Adrenal gland (tissue), 12 donors: ENCODE measurements around the gene VPS37C. TPM values are rescaled to one million over a fixed set of nuclear protein-coding genes. Genes with fewer than 3 reads are reported as not detected.

Experiments used
- DNase-seq, 7 donors: peaks; one replicate each; pipeline ENCODE4 v3.0.0-alpha.2; 2019 to 2020
- H3K27ac ChIP-seq, 5 donors: fragments of 200-600 bp; sonication (generic) in 4 of 5; 1 replicate in 3 of 5; 2 replicates in 2 of 5; pipeline versions ENCODE4 v1.5.1 to v1.8.0; 2016 to 2020; ENCODE audit warnings: mild to moderate bottlenecking in 1 of 5
- H3K27me3 ChIP-seq: fragments of 200-600 bp; 2 replicates; pipeline ENCODE4 v1.8.0; 2021
- H3K36me3 ChIP-seq, 2 donors: fragments of 200-600 bp; replicated peaks in 1 of 2; 1 replicate in 1 of 2; 2 replicates in 1 of 2; pipeline versions ENCODE4 v1.5.1 to v1.8.0; 2018 to 2022
- H3K4me1 ChIP-seq, 2 donors: fragments of 200-600 bp; replicated peaks in 1 of 2; 1 replicate in 1 of 2; 2 replicates in 1 of 2; pipeline versions ENCODE4 v1.5.1 to v1.8.0; 2018 to 2021
- H3K4me3 ChIP-seq, 4 donors: fragments of 200-600 bp; sonication (generic) in 3 of 4; one replicate each; pipeline ENCODE4 v1.5.1; 2016 to 2018
- H3K9me3 ChIP-seq, 3 donors: fragments of 200-600 bp; sonication (generic) in 1 of 3; replicated peaks in 1 of 3; 1 replicate in 2 of 3; 2 replicates in 1 of 3; pipeline versions ENCODE4 v1.5.1 to v1.8.0; 2016 to 2021
- POLR2A ChIP-seq, 2 donors: fragments of 450-650 bp; IDR thresholded peaks; one replicate each; pipeline ENCODE4 v1.6.1; 2017; ENCODE audit warnings: antibody characterized with exemption in 2 of 2, mild to moderate bottlenecking in 2 of 2, moderate library complexity in 1 of 2
- WGBS, 4 donors: extraction: QIAGEN DNeasy Blood & Tissue Kit in 2 of 4; methylation state at CpG; one replicate each; pipeline versions ENCODE4 v1.1.5 to v1.1.7; 2013 to 2017; 5-methylcytosine and 5-hydroxymethylcytosine counted together
- intact Hi-C, 2 donors: fragments of 100-400 bp; cut with DNase I; formaldehyde crosslinking; loops; one replicate each; pipeline versions ENCODE4 v1.14.1 to v1.15.0; 2022 to 2023
- polyA plus RNA-seq, 3 donors: library from polyadenylated mRNA; stranded (reverse); fragments of 200-250 nt in 2 of 3; fragments of 350-450 nt in 1 of 3; fragmentation: Illumina TruSeq in 1 of 3; extraction: RNeasy Lipid Tissue Mini Kit (QIAGEN cat#74804) in 1 of 3; gene quantifications; one replicate each; pipeline ENCODE4 v1.2.3, GENCODE V29; 2013 to 2014
- total RNA-seq, 9 donors: library from RNA; depleted of rRNA in 4 of 9; stranded (reverse); fragments of >200 nt in 4 of 9; fragments of 120-200 nt in 1 of 9; fragmentation: NEBNext Ultra II Directional in 1 of 9; extraction: Animal tissue kit (Norgen Biotek cat#: 25700) in 1 of 9; gene quantifications; one replicate each; pipeline versions ENCODE4 v1.1.0 to v1.2.4, GENCODE V29; 2013 to 2023
- TF ChIP-seq, protein P1 (sequence below), 6 experiments: fragments of 450-650 bp in 4 of 6; fragments of 200-600 bp in 2 of 6; sonication (generic) in 1 of 6; IDR thresholded peaks; 1 replicate in 5 of 6; 2 replicates in 1 of 6; pipeline versions ENCODE4 v1.5.1 to v1.8.0; 2016 to 2021; ENCODE audit warnings: antibody characterized with exemption in 6 of 6, mild to moderate bottlenecking in 2 of 6, moderate library complexity in 1 of 6
- donor health status: healthy with polysubstance abuse.
- donor health status: Bipolar disorder and iron deficiency.
- donor health status: DM: yes; HTN: yes; CAD: no.
- donor health status: DM: no; HTN: no; CAD: no.
- donor health status: DM: no; HTN: no; CAD: no.
- donor health status: DM: yes; HTN: yes; CAD: no.

Gene VPS37C
- total and polyA plus RNA-seq, 12 donors: 8.6 to 27.9 (median 18.5) TPM

DNA sequence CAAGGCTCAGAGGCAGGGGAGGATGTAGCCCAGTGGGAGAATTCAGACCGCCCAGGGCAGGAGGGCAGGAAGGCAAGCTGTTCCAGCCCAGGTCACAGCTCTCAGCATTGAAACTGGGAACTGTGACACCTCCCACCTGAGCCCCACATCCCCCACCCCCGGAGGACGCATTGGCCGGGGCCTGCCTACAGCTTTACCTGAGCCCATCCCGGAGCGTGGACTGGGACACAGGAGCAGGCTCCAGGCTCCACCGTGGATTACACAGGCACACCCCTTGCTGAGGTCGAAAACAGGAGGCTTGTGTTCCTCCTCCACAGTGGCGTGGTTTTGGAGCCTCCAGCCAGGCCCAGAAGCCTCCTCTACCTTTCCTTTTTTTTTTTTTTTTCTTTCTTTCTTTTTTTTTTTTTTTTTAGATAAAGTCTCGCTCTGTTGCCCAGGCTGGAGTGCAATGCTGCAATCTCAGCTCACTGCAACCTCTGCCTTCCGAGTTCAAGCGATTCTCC lies 33.0 kb upstream of the VPS37C start:
- no peaks in the 10 kb centered on the region for H3K4me1 ChIP-seq
- H3K4me3 ChIP-seq: no peak overlapping the region
- H3K9me3 ChIP-seq: no peaks in the 10 kb centered on the region
- H3K27me3 ChIP-seq: peaks cover 8% of the 10 kb centered on the region
- no peaks in the 10 kb centered on the region for H3K36me3 ChIP-seq
- TF ChIP-seq, protein P1, sequence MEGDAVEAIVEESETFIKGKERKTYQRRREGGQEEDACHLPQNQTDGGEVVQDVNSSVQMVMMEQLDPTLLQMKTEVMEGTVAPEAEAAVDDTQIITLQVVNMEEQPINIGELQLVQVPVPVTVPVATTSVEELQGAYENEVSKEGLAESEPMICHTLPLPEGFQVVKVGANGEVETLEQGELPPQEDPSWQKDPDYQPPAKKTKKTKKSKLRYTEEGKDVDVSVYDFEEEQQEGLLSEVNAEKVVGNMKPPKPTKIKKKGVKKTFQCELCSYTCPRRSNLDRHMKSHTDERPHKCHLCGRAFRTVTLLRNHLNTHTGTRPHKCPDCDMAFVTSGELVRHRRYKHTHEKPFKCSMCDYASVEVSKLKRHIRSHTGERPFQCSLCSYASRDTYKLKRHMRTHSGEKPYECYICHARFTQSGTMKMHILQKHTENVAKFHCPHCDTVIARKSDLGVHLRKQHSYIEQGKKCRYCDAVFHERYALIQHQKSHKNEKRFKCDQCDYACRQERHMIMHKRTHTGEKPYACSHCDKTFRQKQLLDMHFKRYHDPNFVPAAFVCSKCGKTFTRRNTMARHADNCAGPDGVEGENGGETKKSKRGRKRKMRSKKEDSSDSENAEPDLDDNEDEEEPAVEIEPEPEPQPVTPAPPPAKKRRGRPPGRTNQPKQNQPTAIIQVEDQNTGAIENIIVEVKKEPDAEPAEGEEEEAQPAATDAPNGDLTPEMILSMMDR (IDR thresholded peaks at IDR 0.05): no peak
- TF ChIP-seq POLR2A (IDR thresholded peaks at IDR 0.05): no peak
- intact Hi-C loops: no loop called here
- DNase-seq: no peak
- no peak overlapping the region for H3K27ac ChIP-seq
- 72 to 76% (median 74%) methylated on average over 9 to 12 of the region's 12 CpGs for WGBS, 4 donors

DNA sequence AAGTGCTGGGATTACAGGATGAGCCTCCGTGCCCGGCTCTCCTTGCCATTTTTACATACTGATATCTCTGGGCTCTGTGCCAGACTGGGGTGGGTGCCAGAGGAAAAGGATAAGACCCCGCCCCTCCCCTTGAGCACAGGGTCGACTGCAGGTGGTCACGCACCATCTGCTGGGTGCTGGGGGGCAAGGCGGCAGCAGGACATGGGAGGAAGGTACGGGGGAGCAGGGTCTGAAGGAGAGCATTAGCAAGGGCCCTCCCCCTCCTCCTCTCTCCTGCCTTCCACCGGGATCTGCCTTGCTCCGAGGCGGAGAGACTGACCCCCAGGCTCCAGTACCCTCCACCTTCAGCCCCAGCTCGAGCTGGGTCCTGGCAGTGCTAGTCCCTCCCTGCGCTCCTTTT lies 32.4 kb upstream of the VPS37C start:
- Histone ChIP-seq H3K4me1 (no peaks in the 10 kb centered on the region), H3K9me3 (no peaks in the 10 kb centered on the region), H3K4me3 (no peak overlapping the region), H3K36me3 (no peaks in the 10 kb centered on the region), H3K27ac (no peak overlapping the region), H3K27me3 (peaks cover 8% of the 10 kb centered on the region)
- intact Hi-C loops: no loop called here
- DNase-seq: no peak
- TF ChIP-seq, protein P1 (IDR thresholded peaks at IDR 0.05): no peak
- TF ChIP-seq POLR2A (IDR thresholded peaks at IDR 0.05): no peak
- WGBS, 4 donors: 24 to 40% (median 34%) methylated on average over 11 to 12 of the region's 12 CpGs

DNA sequence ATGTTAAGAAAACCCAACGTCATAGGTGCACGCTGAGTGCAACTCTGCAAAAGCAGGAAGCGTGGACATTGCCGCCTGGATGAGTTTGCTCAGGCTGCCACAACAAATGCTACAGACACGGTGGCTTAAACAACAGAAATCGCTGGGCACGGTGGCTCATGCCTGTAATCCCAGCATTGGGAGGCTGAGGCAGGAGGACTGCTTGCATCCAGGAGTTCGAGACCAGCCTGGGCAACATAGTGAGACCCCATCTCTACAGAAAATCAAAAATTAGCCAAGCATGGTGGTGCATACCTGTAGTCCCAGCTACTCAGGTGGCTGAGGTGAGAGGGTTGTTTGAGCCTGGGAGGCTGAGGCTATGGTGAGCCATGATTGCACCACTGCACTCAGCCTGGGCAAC lies 28.7 kb upstream of the VPS37C start:
- H3K36me3 ChIP-seq: no peaks in the 10 kb centered on the region
- H3K9me3 ChIP-seq: no peaks in the 10 kb centered on the region
- peaks cover 8% of the 10 kb centered on the region for H3K27me3 ChIP-seq
- intact Hi-C loops: loop anchor here in 1 of 2 donors (5.0 kb wide), 1 partner anchor 358 kb away; no protein-coding TSS in a partner anchor
- no peaks in the 10 kb centered on the region for H3K4me1 ChIP-seq
- H3K27ac ChIP-seq: no peak overlapping the region
- no peak overlapping the region for H3K4me3 ChIP-seq
- DNase-seq: no peak
- WGBS, 4 donors: 69 to 93% (median 79%) methylated on average over 3 to 8 of the region's 8 CpGs
- TF ChIP-seq POLR2A (IDR thresholded peaks at IDR 0.05): no peak
- TF ChIP-seq, protein P1 (IDR thresholded peaks at IDR 0.05): no peak

DNA sequence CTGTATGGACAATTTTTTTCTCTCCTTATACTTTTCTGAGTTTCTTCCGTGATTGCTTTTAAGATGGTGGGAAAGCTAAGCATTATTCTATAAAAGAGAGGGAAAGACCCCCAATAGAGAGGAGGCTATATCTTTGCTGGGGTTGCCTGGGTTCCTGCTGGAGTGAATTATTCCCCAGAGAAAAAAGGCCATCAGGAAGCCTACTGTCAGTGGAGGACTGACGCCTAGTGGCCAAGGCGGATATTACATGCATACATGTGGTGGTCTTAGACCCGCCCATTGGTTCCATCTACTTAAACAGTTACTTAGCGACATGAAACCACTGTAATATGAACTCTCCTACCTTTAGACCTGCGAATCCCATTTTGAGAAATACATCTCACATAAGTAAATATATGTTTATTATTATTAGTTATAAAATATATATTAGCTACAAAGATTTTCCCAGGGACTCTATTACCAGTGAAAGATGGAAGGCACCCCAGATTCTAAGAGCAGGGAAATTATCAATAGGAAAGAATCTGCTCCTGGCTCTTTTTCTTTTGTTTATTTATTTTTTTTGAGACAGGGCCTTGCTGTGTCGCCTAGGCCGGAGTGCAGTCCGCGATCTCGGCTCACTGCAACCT lies 26.4 kb upstream of the VPS37C start:
- H3K4me3 ChIP-seq: no peak overlapping the region
- WGBS, 4 donors: 36 to 40% (median 38%) methylated on average over 11 of the region's 11 CpGs
- no peak for TF ChIP-seq POLR2A (IDR thresholded peaks at IDR 0.05)
- TF ChIP-seq, protein P1 (IDR thresholded peaks at IDR 0.05): peak; percentile 84 to 93 (median 92)
- intact Hi-C loops: loop anchor here in 1 of 2 donors (5.0 kb wide), 1 partner anchor 355 kb away; no protein-coding TSS in a partner anchor
- H3K36me3 ChIP-seq: no peaks in the 10 kb centered on the region
- no peaks in the 10 kb centered on the region for H3K4me1 ChIP-seq
- no peak overlapping the region for H3K27ac ChIP-seq
- H3K9me3 ChIP-seq: no peaks in the 10 kb centered on the region
- peaks cover 5% of the 10 kb centered on the region for H3K27me3 ChIP-seq
- peak; percentile 62 to 93 (median 81) for DNase-seq
